RPMI8226 (cell line): ENCODE data around the gene EPYC.

ENCODE experiments used
- DNase-seq: peaks from one replicate; pipeline ENCODE4 v3.0.0-alpha.2; 2015

EPYC gene

GRCh38 chr12:90954428-90954827, 50.3 kb downstream of the EPYC start:
- DNase-seq, result no peak

DNA sequence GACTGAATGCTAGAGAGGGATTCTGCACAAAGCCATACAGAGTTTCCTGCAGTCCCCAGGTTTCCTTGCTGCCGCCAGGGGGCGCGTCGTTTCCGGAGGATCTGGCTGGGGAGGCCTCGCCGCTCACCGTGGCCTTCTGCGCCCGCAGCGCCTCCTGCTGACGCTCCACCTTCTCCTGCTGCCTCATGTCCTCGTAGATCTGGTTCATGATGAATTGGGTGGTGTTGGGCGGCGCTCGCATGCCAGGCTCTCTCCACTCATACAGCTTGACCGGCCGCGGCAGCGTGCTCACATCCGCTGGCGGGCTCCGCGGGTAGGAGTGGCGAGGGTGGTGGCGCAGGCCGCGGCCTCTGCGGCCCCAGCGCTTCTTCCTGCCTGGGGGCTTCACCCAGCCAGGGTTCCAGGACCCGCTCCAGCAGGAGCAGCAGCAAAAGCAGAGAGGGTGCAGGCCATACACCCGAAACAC, 50.8 kb downstream of the EPYC start:
- peak; percentile 55 for DNase-seq

DNA sequence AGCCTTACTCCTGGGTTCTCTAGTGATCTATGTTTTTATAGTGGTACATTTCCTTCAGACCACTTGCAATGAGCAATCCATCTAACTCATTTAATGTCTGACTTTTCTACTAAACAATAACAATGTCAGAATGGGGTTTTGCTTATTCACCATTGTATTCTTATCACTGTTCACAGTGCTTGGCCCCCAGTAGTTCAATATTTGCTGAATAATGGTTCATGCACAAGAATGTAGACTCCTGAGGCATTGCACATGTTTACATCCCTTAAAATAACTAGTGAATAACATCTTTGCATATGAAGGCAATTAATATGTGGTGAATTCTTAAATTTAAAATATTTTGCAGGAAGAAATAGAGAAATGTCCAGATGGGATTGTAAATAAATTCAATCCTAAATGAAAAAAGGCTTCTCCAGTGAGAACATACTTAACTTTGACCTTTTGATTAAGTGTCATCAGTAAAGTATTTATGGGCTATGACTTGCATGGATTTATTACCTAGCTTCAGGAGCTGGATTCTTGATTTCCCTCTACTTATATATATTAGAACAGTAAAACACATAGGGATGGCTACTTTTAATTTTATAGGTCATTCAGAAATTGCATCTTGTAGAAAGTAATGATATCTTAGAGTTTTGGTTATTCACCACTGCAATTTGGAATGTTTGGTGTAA, 53.2 kb downstream of the EPYC start:
- no peak for DNase-seq

- DNase-seq, result no peak
Measured at GRCh38 chr12:90947869-90948268, 56.9 kb downstream of the EPYC start.

DNA sequence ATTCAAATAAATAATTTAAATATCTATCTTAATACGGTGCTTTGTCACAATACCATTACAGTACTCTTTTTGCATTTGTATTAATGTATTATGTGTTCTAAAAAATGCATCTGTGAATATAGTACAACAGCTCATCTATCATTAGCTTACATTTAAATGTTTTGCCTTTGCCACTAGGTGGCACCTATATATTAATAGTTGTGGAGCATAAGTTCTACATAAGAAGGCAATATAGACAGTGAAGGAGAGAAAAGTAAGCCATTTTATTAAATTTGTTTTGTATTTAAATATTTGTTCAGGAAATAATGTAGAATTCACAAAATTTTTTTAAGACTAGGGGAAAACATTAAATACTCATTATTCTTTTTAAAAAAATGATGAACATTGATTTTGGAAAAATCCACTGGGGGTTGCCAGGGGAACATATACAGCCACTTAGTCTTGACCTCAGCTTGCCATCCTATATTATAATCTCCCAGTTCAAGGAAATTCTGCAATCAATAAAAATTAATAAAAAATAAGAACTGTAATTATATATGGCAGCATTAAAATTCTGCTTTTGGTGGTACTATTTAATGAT, 59.6 kb downstream of the EPYC start:
- DNase-seq, result peak; percentile 47

- DNase-seq, result no peak
Measured at GRCh38 chr12:90943255-90943654, 61.5 kb downstream of the EPYC start.

DNA sequence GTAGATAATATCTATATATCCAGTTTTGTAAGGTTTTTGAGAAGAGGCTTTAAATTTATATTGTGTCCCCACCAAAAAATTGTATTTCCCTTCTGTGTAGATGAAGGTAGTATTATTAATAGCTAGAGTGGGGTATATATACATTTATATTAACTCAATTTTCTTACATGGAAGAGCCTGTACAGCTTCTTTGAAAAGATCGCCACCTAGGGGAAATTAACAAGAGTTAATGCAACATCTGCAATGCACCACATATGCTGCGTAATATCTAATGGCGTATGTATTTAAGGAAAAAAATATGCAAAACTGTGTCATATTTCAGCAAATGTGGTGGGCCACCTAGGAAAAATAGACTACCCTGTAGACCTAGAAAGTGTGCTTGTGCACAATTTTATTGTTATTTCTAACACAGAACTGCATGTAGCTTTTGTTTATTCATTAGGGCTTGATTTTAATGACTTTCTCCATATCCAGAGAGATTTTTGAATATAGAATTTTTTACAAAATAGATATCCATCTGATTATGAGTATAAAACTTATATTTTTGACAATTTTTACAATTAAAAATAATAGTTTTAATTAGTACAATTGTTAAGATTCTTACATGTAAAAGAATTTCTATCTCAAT, 63.8 kb downstream of the EPYC start:
- peak; percentile 32 for DNase-seq

DNA sequence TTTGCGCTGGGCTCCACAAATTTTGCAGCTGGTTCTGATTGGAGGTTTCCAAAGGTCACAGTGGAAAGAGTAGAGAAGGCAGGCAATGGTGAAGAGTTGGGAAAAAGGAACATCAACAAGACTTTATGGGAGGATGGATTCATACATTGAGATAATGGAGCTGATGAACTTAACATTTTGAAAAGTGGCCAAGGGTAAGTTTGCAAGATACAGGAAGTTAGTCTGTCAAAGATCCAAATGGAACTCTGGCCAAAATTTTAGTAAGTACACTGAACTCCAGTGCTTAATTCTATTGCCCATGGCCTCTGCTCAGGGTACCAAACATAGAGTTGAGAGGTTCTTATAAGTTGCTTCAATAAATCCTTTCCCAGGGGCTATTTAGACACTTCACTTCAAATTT, 65.4 kb downstream of the EPYC start:
- DNase-seq, result no peak

GRCh38 chr12:90938451-90938850, 66.3 kb downstream of the EPYC start:
- no peak for DNase-seq

- no peak for DNase-seq
Measured at GRCh38 chr12:90937651-90938050, 67.1 kb downstream of the EPYC start.

- DNase-seq, result peak; percentile 4
Measured at GRCh38 chr12:90936230-90937005, 68.4 kb downstream of the EPYC start.

DNA sequence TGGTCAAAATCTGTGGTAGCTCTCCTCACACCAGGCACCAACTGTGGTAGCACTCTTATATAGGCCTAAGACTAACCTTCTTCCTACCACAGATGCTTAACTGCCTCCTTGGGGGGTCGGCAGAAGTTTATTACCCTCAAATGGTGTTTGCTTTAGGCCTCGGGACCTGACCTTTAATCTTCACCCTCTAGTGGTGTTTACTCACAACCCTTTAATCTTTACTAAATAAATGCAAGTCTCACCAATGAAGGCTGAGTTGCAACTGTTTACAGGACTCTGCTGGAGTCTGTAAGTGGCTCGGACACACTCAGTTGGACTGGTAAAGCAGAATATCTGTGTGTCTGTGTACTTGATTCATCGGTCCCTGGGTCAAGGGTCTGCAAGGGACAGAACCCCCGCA, 79.2 kb downstream of the EPYC start:
- DNase-seq, result no peak

- no peak for DNase-seq
Measured at GRCh38 chr12:90924406-90924805, 80.4 kb downstream of the EPYC start.

GRCh38 chr12:90922145-90922627, 82.6 kb downstream of the EPYC start:
- no peak for DNase-seq

GRCh38 chr12:90921536-90921935, 83.2 kb downstream of the EPYC start:
- no peak for DNase-seq

DNA sequence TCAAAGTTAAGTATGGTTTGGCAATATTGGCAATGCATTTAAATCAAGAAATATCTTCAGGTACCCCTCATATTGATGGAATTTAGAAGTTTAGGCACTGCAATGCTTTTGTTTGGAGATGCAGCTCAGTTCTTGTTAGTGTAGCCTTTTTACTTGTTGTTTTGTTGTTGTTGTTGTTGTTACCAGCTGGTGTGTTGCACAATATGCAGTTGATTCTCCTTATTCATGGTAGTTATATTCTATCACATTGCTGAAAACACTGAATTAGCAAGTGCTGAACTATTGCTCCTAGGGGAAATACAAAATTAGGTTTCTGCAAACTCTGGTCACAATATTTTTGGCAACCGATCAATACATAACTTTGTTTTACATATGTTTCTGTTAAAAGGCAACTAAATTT, 84.5 kb downstream of the EPYC start:
- DNase-seq, result no peak

DNA sequence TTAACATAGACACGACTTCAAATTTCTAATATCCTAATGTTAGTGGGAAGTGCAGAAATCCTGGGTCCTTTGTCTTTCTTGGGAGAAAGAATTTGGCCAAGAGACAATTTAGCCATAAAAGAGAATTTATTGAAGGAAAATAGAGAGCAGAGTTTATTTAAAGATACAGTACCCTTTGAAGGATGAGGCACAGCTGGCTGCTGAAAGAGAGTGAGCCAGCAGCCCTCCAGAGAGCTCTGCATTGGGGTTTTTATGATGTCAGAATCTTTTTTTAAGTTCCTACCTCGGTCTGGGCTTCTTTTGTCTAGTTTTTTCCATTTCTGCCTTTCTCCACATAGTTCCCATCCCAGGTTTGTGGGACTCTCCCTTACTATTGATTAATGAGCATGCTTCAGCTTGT, 87.3 kb downstream of the EPYC start:
- DNase-seq, result no peak

- DNase-seq, result no peak
Measured at GRCh38 chr12:90916516-90916915, 88.3 kb downstream of the EPYC start.

- DNase-seq, result no peak
Measured at GRCh38 chr12:90915353-90915752, 89.4 kb downstream of the EPYC start.
